ENCODE data around the gene TGFBRAP1. TPM values are rescaled to one million over a fixed set of nuclear protein-coding genes. Genes with fewer than 3 reads are reported as not detected.

TGFBRAP1 gene
- total RNA-seq, 6 experiments from 2014 or later = 5.7 to 11.2 (median 7.1) TPM

DNA sequence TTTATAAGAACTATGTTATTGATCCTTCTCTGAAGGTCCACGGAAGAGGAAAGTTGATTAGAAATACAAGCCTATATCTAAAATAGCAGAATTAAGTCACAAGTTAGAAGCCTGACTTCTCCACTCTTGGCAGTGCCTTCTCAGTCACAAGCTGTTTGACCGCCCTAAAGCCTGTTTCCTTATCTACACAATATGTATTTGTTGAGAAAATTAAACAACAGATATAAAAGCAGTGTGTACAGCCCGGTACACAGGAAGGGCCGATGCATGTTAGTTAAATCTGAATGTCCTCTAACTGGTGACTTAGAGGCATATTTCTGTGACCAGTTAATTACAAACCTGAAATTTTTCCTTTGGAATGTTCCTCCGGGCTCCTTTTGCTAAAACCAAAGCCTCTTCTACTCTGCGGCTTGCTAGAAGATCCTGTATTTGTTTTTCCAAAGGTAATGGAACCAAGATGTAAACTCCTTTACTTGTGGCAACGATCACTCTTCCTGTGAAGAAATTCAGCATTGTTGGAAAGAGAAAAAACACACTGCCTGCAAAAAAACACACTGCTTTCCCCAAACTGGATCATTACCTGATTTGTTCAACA, 33.4 kb downstream of the TGFBRAP1 start:
- no peaks in the 10 kb centered on the region for H3K4me1 ChIP-seq
- H3K9me3 ChIP-seq = no peaks in the 10 kb centered on the region
- no peak for DNase-seq
- H3K27ac ChIP-seq = no peak overlapping the region
- 74% methylated on average over 5 of the region's 7 CpGs for WGBS (ENCODE audit: insufficient coverage, low coverage, low lambda C conversion rate, missing lambda C conversion rate)
- TF ChIP-seq, protein P1, sequence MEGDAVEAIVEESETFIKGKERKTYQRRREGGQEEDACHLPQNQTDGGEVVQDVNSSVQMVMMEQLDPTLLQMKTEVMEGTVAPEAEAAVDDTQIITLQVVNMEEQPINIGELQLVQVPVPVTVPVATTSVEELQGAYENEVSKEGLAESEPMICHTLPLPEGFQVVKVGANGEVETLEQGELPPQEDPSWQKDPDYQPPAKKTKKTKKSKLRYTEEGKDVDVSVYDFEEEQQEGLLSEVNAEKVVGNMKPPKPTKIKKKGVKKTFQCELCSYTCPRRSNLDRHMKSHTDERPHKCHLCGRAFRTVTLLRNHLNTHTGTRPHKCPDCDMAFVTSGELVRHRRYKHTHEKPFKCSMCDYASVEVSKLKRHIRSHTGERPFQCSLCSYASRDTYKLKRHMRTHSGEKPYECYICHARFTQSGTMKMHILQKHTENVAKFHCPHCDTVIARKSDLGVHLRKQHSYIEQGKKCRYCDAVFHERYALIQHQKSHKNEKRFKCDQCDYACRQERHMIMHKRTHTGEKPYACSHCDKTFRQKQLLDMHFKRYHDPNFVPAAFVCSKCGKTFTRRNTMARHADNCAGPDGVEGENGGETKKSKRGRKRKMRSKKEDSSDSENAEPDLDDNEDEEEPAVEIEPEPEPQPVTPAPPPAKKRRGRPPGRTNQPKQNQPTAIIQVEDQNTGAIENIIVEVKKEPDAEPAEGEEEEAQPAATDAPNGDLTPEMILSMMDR (IDR thresholded peaks at IDR 0.05) = no peak
- TF ChIP-seq POLR2A (IDR thresholded peaks at IDR 0.05) = no peak
- intact Hi-C loops (cut with DNase I) = no loop called here
- H3K36me3 ChIP-seq = peaks cover 0 to 31% (median 13%) of the 10 kb centered on the region in 4 donors
- no peaks in the 10 kb centered on the region for H3K27me3 ChIP-seq
- no peak for ATAC-seq
- no peak overlapping the region for H3K4me3 ChIP-seq

DNA sequence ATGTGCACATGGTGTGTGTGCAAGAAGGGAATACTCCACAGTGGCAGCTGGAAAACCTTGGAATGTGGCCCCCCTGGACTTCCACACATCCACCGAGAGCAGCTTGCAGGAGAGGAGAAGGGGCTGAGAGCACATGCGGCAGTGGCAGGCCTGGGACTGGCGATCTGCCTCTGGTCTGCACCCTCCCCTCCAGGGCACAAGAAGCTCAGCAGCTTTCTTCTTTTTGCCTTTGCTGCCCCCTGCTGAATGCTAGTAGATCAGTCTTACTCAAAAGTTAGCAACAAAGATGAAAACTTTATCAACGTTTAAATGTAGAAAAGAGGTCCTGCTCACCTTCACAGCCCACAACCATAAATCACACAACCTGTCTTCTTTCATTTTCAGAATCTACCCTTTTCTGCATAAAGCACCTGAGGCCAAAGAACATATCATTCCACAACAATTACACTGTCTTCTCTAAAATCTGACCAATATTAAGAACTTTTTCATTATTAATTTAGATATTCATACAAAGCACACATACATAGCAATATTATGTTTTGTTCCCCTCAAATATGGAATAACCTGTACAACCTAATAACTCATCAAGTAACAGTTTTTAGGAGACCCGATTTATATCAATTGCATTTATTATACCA, 34.6 kb downstream of the TGFBRAP1 start:
- H3K27me3 ChIP-seq = no peaks in the 10 kb centered on the region
- no peaks in the 10 kb centered on the region for H3K9me3 ChIP-seq
- ATAC-seq (peak; percentile 46 to 56 (median 52)), DNase-seq (no peak)
- no peak overlapping the region for H3K27ac ChIP-seq
- no peak overlapping the region for H3K4me3 ChIP-seq
- H3K4me1 ChIP-seq = no peaks in the 10 kb centered on the region
- H3K36me3 ChIP-seq = peaks cover 0 to 34% (median 13%) of the 10 kb centered on the region in 4 donors
- TF ChIP-seq POLR2A (IDR thresholded peaks at IDR 0.05) = no peak
- TF ChIP-seq, protein P1 (IDR thresholded peaks at IDR 0.05) = peak; percentile 12 to 49 (median 36)
- WGBS (ENCODE audit: insufficient coverage, low coverage, low lambda C conversion rate, missing lambda C conversion rate) = 50% methylated on average over 2 of the region's 5 CpGs
- intact Hi-C loops (cut with DNase I) = no loop called here

DNA sequence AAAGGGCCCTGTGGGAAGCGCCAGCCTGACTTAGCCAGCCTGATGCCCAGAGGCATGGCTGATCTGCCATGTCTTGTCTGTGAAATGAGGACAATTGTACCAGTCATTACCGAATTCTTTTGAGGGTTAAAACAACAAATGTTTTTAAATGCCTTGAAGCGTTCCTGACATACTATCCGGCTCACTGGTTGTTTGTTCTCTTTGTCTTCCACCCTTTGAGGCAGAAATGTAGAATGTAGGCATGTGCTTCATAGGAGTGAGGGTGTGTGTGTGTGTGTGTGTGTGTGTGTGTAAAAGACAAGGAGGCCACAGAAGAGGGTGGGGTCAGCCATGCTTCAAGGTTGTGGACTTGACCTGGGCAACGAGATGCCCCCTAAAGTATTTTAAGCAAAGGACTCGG, 35.5 kb downstream of the TGFBRAP1 start:
- Histone ChIP-seq H3K4me1 (no peaks in the 10 kb centered on the region), H3K36me3 (peaks cover 0 to 34% (median 13%) of the 10 kb centered on the region in 4 donors), H3K4me3 (no peak overlapping the region), H3K27ac (no peak overlapping the region), H3K9me3 (no peaks in the 10 kb centered on the region), H3K27me3 (no peaks in the 10 kb centered on the region)
- no peak for TF ChIP-seq POLR2A (IDR thresholded peaks at IDR 0.05)
- TF ChIP-seq, protein P1 (IDR thresholded peaks at IDR 0.05) = no peak
- intact Hi-C loops (cut with DNase I) = no loop called here
- 87% methylated on average over 5 of the region's 6 CpGs for WGBS (ENCODE audit: insufficient coverage, low coverage, low lambda C conversion rate, missing lambda C conversion rate)
- ATAC-seq = no peak
- DNase-seq = no peak

DNA sequence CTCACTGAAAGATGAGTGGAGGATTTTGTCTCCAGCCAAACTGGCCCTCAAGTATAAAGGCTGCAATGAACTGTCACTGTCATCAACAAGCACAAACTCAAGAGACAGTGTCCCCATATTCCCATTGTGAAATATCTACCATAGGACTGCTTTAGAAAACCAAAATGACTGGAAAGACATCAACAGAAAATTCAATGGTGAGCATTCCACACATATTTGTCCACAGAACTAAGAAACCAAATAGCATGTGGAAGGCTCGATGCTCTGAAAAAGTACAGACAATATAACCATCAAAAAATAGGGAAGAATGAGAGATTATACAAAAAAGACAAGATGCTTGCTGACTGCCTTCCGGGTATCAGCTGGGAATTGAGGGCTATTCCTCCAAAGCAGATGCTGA, 37.6 kb downstream of the TGFBRAP1 start:
- 92% methylated on average over 2 of the region's 2 CpGs for WGBS (ENCODE audit: insufficient coverage, low coverage, low lambda C conversion rate, missing lambda C conversion rate)
- no peaks in the 10 kb centered on the region for H3K27me3 ChIP-seq
- intact Hi-C loops (cut with DNase I) = no loop called here

More for the DNA sequence above, 37.6 kb downstream of the TGFBRAP1 start:
- DNase-seq (no peak), ATAC-seq (no peak)
- Histone ChIP-seq H3K27ac (no peak overlapping the region), H3K36me3 (peaks cover 0 to 16% (median 6%) of the 10 kb centered on the region in 4 donors), H3K9me3 (no peaks in the 10 kb centered on the region), H3K4me1 (no peaks in the 10 kb centered on the region), H3K4me3 (no peak overlapping the region)
- TF ChIP-seq, protein P1 (IDR thresholded peaks at IDR 0.05) = no peak
- TF ChIP-seq POLR2A (IDR thresholded peaks at IDR 0.05) = no peak
